Stomach (tissue), 4 donors: Measurements from ENCODE around the gene DHX8.

Experiments used
- CTCF ChIP-seq, 7 experiments: fragments of 450-650 bp in 4 of 7; fragments of 200-600 bp in 3 of 7; sonication (generic) in 3 of 7; IDR thresholded peaks; one replicate each; pipeline ENCODE4 v1.5.1; 2016 to 2019; ENCODE audit warnings: antibody characterized with exemption in 7 of 7, control low read depth in 2 of 7, mild to moderate bottlenecking in 1 of 7
- POLR2A ChIP-seq, 4 donors: fragments of 450-650 bp; IDR thresholded peaks; one replicate each; pipeline ENCODE4 v1.6.1; 2016; ENCODE audit warnings: antibody characterized with exemption in 4 of 4, control low read depth in 2 of 4, mild to moderate bottlenecking in 1 of 4, moderate library complexity in 1 of 4

DNA sequence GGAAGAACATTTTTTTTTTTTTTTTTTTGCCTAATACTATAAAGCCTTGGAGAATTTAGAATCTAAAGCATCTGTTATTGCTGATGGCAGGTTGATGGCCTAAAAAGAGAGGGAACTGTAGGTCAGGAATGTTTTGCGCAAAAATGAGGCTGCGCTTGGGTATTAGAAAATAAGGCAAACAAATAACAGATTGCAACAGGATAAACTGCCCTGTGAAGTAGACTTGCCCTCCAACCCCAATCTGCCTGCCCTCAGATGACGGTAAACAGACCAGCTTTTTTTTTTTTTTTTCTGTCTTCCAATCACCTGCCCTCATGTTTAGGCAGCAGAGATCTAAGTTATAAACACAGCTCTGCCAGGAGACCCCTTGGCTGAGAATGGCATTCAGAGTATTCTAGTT lies 3.8 kb upstream of the DHX8 start:
- TF ChIP-seq POLR2A (IDR thresholded peaks at IDR 0.05) (no peak), CTCF (IDR thresholded peaks at IDR 0.05) (no peak)
